GM10248 (cell line): Measurements from ENCODE around the gene GALNT13.

Experiments
- CTCF ChIA-PET: fragments of 300-600 bp; sonication (Branson Sonifier 250); formaldehyde crosslinking; extraction: SDS; loops from one replicate; lab custom pipeline; 2021; ENCODE audit warnings: antibody characterized with exemption; lab: Yijun Ruan, JAX
- POLR2A ChIA-PET: fragments of 350-650 bp; sonication (Branson Sonifier 250); formaldehyde crosslinking; extraction: SDS; loops from one replicate; lab custom pipeline; 2020; ENCODE audit warnings: antibody characterized with exemption; lab: Yijun Ruan, JAX
- DNase-seq: peaks from one replicate; pipeline ENCODE4 v3.0.0; 2012; ENCODE audit errors: extremely low spot score
- CTCF ChIP-seq: IDR thresholded peaks from 2 replicates; pipeline ENCODE4 v1.5.1; 2012; ENCODE audit warnings: mild to moderate bottlenecking, low read depth; ENCODE audit errors: extremely low read depth, missing control alignments, control extremely low read depth

The GALNT13 gene

DNA sequence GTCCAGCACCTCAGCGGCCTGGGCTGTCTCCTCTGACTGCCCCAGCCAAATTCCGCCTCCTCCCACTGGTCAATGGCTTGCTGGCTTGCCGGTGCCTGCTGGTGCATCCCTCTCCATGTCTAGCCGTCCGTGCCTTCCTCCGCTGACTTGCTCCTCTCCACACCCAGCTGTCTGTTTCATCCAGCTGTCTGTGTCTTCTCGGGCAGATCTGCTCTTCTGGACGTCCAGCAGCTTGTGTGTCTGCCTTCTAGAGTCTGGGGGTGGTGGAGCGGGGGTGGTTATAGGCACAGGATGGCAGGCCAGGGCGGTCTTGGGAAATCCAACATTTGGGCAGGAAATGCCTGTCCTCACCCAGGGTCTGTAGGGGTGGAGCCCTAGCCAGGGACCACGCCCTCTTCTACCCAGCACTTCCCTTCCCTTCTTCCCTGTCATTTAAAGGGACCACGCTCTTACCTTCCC lies 369.2 kb downstream of the GALNT13 start:
- no peak for TF ChIP-seq CTCF
- DNase-seq: no peak
- ChIA-PET POLR2A (no interaction called here), CTCF (no interaction called here)

GRCh38 chr2:154242687-154243086 lies 371.0 kb downstream of the GALNT13 start:
- CTCF ChIA-PET: interaction anchor here (1.5 kb wide), 1 partner anchor 10 kb away, joined by 4 read pairs; no protein-coding TSS in a partner anchor
- TF ChIP-seq CTCF: no peak
- DNase-seq: no peak
- POLR2A ChIA-PET: no interaction called here

DNA sequence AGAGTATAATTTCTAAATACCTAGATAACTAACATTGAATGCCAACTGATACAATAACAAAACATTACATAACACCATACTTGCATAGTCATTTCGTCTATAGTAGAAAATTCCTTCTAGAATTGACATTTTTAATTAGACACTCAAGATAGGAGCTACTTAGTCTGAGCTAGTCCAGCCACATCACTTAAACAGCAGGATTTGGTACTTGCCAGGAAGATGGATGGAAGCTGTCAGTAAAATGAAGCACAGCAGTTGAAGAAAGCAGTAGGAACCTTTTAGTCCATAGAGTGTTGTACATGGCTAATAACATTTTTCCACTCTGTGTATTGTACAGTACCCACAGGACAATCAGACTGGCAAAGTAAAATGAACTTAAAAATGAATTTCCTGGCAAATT lies 372.0 kb downstream of the GALNT13 start:
- DNase-seq: no peak
- CTCF ChIA-PET: interaction anchor here (1.5 kb wide), 1 partner anchor 9 kb away, joined by 4 read pairs; no protein-coding TSS in a partner anchor
- POLR2A ChIA-PET: no interaction called here
- no peak for TF ChIP-seq CTCF

GRCh38 chr2:154244932-154245331 lies 373.2 kb downstream of the GALNT13 start:
- ChIA-PET POLR2A (no interaction called here), CTCF (interaction anchor here (1.0 kb wide), 1 partner anchor 30 kb away, joined by 3 read pairs; no protein-coding TSS in a partner anchor)
- DNase-seq: no peak
- TF ChIP-seq CTCF: no peak

DNA sequence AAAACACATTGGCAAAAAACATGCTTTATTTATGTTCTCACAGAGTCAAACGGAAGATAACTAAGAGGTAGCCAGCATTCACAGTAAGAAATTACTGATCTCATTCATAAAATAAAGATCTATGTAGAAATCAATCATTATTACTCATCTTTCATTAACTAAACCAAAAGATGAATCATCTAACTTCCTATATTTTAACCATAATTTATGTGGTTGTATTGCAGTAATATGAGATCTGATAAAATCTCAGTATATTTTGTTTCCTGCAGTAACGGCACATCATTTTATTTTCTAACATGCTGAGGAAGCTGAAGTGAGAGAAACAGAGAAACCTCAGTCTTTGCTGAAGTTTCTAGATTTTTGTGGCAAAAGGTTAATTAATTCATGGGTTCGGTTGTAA lies 375.8 kb downstream of the GALNT13 start:
- ChIA-PET CTCF (no interaction called here), POLR2A (no interaction called here)
- no peak for TF ChIP-seq CTCF
- DNase-seq: no peak

DNA sequence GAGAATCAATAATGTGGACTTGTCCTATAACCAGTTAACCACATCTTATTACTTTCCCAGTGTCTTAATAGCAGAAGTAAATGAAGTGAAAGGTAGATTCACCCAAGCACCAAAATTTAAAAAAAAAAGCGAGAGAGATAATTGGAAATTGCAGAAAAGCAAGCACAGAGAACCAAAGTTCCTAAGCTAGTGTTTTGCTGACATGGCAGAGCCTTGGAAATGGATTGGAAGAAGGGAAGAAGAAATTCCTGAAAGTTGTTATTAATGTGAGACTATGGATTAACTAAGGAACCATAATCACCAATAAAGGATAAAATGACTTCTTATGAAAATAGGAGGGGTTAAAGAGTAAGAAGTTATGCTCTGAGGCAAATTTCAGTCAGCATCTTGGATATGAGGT lies 384.4 kb downstream of the GALNT13 start:
- CTCF ChIA-PET: no interaction called here
- no peak for DNase-seq
- POLR2A ChIA-PET: no interaction called here
- no peak for TF ChIP-seq CTCF
